Stimulated activated naive CD4-positive, alpha-beta T cell (primary cell): ENCODE data around the gene U2AF1L4.

Experiments
- DNase-seq, 6 experiments: peaks; one replicate each; lab custom pipeline; 2025; lab: John Stamatoyannopoulos, UW

Gene U2AF1L4

DNA sequence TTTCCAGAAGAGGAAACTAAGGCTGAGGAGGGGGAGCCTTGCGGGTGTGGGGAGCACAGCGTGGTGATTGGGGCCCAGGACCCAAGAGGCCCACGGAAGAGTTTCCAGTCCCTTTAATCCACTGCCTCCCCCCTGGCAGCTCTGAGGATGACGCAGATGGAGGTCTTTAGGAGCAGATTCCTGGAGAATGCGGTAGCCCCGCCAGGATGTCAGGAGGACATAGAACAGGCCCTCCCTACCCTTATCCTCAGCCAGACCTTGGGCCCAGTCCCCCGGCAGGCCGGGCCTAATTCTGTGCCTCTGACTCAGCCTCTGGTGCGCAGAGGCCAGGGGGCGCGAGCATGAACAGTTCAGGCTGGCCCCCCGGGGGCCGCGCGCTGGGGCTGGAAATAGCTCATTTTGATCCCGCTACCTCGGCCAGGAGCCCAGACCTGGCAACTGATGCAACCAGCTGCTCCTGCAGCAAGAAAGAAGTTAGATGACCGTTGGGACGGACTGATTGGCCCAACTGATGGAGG is 12.1 kb upstream of the U2AF1L4 start:
- DNase-seq: no peak

DNA sequence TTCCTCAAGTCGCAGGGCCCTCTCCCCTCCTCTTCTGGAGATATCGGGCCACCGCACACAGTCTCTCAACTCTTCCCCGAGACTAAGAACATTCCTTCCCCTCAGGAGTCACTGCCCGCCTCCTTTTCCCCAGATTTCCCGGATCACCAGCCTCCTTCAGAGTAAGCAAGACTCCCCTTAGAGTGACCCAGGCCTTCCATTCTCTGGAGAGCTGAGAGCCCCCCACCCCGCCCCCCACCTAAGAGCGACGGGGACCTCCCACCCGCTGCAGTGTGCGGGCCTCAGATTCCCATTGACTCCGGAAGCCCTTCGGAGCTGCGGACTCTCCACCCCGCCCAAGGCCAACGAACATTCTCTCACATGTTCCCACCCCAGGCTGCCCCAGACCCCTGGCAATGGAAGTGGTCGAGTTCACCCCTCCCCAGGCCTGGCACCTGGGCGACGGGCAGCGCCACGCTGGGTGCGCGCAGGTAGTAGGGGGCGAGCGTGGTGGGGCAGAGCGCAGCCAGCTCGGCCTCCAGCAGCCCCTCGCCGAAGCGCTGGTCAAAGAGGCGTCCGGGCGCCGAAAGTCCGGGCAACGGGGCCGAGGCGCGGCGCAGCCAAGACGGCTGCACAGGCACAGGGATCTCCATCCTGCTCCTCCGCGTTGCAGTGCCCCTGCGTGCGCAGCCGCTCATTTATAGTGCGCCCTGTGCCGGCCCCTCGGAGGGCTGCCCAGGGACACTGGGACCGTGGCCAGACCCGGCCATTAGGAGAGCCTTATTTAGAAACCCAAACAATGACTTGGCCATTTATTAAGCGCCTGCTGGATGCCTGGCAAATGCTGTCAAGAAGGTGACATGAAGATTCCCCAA is 11.4 kb upstream of the U2AF1L4 start, which contains the start of gene HSPB6:
Gene HSPB6 (minus strand): TSS at position 653 of the 854 bp plus-strand sequence. CDS start 21 bp downstream, at position 632.
- peak in 2 of 6 experiments; percentile 9 to 24 for DNase-seq

DNA sequence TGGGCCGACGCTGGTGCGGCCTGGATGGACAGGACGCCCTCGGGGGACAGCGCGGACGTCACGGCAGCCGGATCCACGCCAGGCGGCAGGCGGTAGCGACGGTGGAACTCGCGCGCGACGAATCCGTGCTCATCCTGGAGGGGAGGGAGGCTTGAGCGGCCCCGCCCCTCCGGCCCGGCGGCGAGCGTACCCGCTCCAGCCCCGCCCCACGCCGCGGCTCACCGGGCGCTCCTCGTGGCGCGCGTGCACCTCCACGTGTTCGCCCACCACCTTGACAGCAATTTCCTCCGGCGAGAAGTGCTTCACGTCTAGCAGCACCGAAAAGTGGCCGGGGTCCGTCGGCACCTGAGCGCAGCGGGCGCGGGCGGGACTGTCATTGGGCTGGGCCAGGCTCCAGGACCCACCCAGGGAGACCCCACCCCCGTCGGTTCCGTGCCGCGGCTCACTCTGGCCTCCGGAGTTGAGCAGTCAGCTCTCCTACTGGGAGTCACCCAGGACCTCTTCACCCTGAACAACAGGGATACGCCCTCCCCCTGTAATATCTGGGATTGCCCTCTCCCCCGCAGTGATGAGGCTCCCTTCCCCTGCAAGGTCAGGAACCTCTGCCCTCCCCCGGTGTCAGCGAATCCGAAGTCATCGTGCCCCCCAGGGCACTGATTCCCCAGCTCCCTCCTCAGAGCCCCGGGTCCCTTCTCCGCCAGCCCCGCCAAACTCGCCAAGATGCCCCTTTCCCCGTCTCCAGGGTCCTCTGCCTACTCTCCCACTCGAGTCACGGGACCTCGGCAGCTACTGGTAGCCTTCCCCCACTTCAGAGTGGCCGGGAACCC is 10.5 kb upstream of the U2AF1L4 start:
- peak; percentile 11 to 56 (median 39) for DNase-seq

DNA sequence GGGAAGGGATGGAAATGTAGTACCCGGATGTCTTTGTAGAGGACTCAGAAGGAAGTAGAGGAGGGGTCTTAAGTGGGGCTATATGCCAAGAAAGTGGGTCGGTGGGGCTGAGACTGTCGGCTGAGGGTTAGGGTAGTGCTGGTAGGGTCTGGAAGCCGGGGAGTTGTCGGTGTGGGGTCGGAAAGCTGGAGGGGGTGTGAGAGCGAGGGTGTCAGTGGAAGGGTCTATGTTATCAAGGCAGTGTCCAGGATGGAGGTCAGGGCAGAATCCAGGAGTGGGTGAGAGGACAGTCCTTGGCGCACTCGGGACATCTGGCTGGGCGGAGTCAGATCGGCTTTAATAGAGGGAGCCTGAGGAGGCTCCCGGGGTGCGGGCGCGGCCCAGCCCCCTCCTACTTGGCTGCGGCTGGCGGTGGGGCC is 9.9 kb upstream of the U2AF1L4 start:
- DNase-seq: no peak

DNA sequence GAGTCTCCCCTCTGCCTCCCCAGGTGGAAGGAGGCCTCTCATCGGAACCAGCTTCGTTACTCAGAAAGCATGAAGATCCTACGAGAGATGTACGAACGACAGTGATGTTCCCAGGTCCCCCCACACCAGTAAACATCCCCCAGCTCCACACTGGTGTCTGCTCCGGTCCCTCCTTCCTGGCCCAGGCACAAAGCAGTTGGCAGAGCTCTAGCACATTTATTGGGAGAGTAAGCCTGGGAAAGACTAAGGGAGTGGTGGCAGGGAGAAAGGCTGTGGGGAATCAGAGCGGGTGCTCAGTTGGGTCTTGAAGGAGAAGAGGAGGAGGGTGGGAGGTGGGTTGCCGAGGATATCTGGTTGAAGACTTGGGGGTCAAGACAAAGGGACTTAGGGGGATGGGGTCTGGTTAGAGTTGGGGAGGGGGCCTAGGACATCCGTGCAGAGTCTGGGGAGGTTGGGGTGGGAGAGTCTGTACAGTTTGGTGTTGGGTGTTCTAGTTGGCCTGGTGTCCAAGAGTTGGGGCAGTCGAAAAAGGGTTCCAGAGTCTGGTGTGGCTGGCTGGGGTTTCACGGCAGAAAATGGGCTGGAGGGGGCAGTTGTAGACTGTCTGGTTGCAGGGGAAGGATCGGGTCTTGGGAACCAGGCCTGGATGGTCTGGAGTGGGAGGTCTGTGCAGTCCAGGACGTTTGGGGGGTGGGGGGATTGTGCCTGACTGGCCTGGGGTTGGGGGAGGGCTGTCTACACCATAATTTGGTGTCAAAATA is 9.3 kb upstream of the U2AF1L4 start:
- DNase-seq: no peak

DNA sequence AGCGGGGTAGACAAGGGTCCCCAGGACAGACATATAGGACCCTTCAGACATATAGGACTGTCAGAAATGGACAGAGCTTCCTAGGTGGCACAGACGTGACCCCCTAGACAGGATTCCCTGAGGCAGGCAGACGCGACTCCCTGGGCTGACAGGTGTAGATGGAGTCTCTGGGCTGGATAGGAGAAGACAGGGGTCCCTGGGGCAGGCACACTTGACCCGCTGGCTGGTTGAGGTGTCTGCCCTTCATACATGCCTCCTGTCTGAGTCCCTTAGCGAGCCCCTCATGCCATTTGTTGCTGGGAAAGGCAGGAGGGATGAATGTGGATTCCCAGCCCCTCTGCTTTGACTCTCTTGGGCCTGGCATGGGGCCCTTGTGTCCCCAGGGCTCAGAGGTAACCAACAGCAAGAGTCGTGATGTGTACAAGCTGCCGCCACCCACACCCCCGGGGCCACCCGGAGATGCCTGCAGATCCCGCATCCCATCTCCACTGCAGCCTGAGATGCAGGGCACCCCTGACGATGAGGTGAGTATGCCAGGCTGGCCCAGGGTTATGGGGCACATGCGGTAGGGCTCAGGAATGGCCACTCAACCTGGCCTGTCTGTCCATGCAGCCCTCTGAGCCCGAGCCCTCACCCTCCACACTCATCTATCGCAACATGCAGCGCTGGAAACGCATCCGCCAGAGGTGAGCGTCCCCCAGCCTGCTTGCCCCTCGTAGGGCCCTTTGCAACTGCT is 8.6 kb upstream of the U2AF1L4 start:
- DNase-seq: no peak

DNA sequence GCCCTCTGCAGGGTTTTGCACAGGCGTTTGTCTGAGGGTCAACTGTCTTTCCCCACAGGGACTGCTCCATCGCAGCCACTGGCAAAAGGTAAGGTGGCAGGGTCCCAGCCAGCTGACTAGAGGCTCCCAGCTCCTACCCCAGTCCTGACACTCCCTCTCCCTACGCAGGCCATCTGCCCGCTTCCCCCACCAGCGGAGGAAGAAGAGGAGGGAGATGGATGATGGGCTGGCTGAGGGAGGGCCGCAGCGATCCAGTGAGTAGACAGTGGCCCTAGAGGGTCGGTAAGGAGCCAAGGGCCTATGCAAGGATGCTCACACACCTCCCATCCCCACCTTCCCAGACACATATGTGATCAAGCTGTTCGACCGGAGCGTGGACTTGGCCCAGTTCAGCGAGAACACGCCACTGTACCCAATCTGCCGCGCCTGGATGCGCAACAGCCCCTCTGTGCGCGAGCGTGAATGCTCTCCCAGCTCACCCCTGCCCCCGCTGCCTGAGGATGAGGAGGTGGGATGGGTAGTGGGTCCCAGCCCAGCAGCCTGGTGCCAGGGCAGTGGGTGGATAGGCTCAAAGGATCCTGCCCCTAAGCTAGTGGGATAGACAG is 7.6 kb upstream of the U2AF1L4 start:
- no peak for DNase-seq

DNA sequence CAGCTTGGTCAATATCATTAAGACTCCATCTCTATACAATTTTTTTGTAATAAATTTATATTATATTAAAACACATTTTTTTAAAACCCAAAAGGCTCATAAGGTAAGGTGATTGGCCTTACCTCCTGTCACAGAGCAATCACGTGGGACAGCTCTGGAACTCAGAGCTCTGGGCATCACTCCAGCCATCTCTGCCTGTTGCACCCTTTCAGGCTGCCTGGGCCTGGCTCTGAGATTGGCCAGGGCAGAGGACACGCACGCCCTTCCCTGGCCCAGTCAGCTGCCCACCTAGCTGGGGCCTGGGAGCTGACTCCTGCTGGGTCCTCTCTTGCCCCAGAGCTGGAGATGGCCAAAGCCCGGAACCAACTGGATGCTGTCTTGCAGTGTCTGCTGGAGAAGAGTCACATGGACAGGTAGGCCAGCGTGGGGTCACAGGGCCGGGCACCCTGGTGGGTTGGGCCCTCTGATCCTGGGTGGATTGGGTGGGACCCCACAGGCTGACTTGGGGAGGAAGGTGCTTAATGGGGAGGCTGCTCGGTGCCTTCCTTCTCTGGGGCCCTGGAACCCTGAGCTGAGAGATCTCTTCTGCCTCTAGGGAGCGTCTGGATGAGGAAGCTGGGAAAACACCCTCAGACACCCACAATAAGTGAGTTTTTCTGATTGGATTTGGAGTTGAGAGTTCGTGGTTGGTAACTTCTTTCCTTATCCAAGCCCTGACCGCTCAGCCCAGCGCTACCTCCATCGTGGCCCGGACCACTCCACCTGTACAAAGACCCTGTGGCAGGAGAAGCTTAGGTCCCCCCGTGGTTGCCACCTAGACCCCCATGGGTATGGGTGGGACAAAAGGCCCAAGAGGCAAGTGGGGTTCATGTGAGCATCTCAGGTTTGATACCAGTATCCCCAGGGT is 6.9 kb upstream of the U2AF1L4 start:
- no peak for DNase-seq

DNA sequence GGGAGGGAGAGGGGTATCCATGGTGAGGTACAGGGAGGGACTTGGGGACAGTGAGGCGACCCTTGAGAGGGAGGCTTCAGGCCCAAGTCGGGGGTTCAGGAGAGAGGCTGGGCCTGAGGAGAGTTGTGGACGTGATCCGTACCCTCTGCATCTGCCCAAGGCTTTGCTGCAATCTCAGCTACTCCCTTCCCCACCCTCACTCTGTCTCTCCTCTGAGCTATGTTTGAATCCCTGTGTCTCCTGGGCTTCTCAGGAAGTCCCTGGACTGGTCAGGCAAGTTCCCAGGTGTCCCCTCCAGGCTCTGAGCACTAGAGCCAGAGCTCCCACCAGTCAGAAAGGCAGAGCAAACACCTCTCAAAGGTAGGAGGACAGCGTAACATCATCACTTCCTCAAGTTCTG is 4.9 kb upstream of the U2AF1L4 start:
- DNase-seq: no peak

DNA sequence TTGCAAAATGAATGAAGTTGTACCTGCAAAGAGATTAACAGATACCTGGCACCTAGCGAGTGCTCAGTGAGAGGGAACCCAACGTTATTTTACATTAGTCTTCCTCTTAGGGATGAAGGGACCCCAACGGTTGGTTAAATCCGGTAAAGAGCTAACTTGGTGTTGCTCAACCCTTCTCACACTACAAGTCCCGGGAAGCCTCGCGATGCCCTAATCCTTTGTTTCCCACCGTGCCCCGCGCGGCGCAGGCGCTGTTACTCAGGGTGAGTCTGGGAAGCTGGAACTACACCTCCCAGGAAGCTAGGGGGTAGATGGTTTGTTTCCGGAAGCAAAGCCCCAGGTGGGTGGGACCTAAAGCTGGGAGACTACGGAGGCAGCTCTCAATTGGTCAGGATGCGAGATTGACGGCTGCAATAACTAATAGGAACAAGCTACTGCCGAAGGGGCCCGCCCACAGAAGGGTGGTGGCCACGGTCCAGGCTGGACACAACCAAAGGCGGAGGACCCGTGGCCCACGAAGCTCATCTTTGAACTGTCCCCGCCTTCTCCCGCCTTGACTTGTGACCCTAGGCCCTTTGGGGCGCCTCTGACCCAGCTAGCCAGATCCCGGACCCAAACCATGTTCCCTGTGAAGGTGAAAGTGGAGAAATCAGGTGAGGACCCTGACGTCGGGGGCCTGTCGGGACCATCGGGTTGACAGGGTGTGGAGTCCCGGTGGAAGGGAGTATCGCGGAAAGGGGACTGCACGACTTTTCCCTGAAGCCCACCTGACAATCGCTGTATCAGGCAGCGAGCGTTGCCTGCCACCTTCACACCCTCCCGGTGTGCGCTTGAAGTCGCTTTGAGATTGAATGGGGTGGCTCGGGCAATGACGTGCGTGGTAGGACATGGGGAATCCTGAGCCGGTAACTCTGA is 3.1 kb upstream of the U2AF1L4 start, which contains the start of gene LIN37:
Gene LIN37 (plus strand): TSS at position 471 of the 915 bp plus-strand sequence. CDS start 149 bp downstream, at position 620.
- DNase-seq: peak; percentile 95 to 99 (median 98)

DNA sequence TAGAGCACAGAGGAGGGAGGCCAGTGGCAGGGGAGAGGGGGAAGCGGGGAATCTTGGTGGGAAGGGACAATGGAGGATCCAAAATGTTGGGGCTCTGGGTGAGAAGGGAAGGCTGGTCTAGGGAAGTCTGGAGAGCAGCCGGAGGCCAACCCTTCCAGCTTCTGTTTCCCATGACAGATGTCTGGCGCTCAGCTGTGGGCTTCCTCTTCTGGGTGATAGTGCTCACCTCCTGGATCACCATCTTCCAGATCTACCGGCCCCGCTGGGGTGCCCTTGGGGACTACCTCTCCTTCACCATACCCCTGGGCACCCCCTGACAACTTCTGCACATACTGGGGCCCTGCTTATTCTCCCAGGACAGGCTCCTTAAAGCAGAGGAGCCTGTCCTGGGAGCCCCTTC is 1.3 kb upstream of the U2AF1L4 start:
- DNase-seq: no peak

DNA sequence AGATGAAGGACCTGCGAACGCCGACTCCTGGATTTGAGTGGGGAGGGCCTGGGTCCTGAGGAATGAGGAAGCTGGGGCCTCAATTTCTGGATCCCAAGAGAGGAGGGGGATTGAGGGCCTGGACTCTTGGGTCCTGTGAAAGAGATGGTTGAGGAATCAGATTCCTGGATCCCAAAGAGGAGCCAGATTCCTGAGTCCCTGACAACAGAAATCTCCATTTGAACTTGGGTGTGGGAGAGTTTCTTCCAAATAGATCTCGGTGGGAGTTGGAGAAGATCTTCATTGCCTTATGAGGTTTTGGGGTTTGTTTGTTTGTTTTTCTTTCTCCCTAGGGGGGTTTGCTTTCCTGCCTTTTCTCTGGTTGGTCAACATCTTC is 857 bp upstream of the U2AF1L4 start:
- DNase-seq: no peak

DNA sequence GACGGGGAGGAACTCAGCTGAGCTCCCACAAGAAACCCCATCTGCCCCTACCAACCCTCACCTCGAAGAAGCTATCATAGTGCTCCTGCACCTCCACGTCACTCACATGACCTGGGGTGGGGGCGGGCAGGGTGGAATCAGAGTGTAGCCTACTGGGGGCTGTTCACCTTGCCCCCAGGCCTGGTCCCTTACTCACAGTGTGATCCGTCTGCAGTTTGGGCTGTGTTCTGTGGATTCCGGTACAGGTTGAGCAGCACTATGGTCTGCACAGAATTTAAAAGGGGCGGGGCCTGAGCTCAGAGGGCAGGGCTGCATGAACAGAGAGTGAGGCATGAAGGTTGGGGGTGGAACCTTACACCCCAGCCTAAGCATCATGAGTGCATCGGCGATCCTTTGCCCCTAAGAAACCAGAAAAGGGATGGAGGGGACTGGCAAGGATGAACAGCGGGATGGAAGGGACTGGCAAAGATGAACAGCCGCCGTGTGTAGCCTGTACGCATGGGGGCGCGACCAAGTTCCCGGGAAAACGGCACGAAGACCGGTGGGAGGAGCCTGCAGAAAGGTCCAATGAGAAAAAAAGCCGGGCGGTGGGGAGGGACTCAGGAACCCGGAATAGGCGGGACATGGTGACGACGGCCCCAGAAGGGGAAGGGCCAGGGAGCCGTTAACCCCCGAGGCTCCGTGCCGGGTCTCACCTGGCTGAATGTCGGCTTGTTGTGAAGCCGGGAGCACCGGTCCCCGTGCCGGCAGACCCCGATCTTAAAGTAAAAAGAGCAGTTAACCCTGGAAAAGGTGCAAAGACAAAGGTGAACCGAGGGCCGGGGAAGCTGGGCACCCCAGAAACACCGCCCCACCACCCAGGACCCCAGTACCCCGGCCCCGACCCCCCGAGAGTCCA is 539 bp downstream of the U2AF1L4 start:
- DNase-seq: peak; percentile 88 to 99 (median 93)

DNA sequence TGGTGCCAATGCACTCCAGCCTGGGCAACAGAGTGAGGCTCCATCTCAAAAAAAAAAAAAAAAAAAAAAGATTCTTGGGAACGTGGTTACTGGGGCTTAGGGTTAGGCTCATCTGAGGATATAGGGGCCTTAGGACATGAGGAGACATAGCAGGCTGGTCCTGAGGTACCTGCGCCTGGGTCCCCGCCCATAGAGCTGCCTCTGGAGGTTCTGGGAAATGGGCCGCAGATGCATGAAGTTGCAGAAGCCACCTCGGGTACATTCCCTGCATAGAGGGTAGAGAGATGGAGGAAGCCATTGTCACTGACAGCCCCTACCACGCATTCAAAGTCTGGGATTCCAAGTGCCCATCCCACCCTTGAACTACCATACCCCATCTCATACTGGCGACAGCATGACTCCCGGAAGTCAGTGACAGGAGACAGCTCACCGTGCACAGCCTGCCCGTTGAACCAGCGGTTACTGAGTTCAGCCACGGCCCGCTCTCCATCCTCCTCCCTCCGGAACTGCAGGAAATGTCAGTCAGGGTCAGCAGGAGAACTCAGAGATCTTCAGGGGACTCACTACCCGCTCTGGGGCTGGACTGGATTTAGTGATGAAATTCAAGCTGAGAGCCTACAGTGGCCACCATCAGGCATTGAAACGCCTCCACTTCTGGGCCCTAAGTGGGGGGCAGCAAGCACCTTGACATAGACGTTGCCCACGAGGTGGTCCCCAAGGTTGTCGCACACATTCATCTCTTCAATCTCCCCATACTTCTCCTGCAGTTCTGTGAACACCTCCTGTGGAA is 1.4 kb downstream of the U2AF1L4 start:
- no peak for DNase-seq

DNA sequence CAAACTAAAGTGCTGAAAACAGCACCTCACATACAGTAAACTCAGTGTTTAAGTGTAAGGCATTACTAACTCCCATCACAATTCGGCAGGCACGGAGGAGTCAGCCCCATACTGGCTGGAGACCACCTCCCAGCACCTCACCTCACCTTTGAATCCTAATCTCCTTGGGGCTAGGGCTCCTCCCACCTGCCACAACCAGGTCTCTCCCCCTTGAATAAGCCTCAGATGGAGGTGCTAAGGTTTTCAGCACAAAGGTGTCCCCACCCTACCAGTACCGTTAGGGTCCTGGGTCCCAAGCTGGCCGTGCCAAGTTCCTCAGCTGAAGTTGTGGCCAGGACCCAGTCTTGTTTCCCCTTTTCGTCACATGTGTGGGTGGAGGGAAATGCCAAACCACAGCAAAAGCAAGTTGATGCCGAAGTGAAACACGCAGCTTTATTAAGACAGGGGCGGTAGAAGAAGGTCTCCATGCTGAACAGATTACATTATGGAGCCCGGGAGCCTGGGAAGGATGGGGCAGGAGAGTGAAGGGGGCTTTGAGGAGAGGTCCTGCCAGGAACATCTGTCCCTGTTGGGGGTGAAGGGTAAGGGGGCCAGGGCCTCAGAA is 3.0 kb downstream of the U2AF1L4 start, which contains the start of gene IGFLR1:
Gene IGFLR1 (minus strand): TSS at position 332 of the 604 bp plus-strand sequence. CDS start 1,272 bp downstream, outside the sequence.
- peak; percentile 36 to 77 (median 56) for DNase-seq

DNA sequence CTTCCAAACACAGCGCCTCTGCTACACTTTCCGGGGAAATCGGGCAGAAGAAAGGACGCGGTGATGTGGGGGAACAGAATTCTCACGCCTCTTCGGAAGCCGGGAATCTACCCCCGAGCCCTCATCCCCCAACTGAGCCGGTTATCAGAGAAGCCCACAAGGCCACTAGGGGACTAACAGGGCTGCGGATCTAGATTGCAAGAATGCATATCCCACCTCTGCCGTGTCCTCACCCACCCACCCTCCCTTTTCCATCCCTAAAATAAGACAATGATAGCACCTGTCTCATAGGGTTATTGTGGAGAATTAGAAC is 4.1 kb downstream of the U2AF1L4 start:
- peak in 1 of 6 experiments; percentile 64 for DNase-seq
